Hematopoietic multipotent progenitor cell (in vitro differentiated cells): ENCODE data around the gene SHISA9. TPM values are rescaled to one million over a fixed set of nuclear protein-coding genes. Genes with fewer than 3 reads are reported as not detected.

Experiments used
- DNase-seq, 3 donors: peaks; one replicate each; pipeline ENCODE4 v3.0.0-alpha.2; 2011 to 2015; ENCODE audit warnings: low read depth in 2 of 3, low spot score in 2 of 3
- total RNA-seq: library from RNA; depleted of rRNA; stranded (reverse); fragments of >200 nt; gene quantifications from one replicate; pipeline ENCODE4 v1.2.3, GENCODE V29; 2012

SHISA9 gene
- total RNA-seq, 1 donor, result under 0.01 TPM

DNA sequence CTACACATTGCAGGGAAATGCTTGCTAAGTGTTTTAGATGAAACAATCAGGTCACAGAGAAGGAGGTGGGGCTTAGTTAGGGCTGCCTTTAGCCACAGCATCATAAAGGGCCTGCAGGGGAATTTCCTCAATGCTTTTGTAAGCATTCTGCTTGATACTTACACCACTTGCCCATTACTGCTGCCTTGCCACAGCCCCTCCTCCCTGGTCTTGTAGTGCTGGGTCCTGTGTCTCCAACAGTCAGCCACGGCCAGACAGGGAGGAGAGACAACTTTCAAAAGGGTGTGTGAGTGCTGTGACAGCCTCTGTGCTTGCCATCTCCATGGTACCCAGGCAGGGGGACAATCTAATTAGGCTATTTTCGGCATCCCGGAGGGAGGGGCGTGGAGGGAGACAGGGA, 111.2 kb downstream of the SHISA9 start:
- no peak for DNase-seq

DNA sequence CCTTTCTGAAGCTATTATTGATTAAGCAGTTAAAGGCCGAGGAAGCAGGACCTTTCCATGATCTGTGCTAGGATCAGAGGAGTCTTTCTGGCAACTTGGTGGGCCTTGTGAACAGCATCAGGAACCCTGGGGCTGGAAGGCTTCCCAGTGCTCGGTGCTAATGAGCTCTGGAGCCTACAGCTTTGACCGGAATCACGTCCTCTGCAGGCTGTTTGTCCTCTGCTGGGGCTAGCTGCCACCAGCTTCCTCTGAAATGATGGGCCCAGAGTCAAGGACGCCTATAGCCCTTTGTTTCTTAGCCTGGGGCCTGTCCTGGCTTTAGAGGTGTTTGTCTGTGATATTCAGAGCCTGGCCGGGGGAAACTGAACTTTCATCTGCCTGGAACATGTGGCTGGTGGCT, 111.6 kb downstream of the SHISA9 start:
- DNase-seq, result no peak

DNA sequence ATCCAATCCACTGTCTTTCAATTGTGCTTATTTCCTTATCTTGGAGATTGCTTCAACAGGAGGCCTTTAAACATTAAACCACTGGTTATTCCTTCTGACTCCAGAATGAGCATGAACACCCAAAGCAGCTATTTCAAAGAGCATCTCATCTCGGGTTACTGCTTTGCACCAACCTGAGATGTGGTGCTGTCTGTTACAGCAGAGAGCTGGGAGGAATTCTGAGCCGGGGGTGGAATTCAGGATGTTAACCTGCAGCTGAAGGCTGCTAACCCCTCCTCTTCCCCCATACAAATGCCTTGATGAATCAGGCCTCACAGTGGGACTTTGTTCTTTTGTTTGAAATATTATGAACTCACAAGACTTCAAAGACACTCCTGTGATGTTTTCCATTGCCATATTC, 113.1 kb downstream of the SHISA9 start:
- no peak for DNase-seq

DNA sequence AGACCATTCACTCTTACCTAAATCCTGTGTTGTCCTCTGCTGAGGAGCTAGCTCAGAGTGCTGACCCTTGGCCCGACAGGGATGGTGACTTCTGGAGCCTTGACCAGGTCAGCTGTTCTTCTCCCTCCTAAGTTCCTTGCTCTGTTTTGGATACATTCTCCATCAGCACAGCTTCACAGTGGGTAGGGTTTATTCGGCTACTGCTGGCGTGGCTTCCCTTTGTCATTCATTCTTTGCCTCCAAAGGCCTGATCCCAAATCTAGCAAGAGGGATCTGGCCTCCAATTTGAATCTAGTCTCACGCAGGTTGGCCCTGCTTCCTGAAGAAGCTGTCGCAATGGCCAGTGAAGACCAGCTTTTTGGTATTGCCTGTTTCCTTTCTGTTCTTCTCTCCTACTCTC, 116.6 kb downstream of the SHISA9 start:
- no peak for DNase-seq

DNA sequence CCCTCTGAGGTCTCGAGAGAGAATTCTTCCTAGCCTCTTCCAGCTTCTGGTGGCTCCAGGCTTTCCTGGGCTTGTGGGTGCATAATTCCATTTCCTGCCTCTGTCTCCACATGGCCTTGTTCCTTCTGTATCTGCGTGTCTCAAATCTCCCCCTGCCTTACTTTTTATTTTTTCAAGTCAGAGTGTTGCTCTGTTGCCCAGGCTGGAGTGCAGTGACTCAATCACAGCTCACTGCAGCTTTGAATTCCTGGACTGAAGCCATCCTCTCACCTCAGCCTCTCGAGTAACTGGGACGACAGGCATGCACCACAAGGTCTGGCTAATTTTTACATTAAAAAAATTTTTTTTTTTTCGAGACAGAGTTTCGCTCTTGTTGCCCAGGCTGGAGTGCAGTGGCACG, 120.6 kb downstream of the SHISA9 start:
- DNase-seq, result no peak

DNA sequence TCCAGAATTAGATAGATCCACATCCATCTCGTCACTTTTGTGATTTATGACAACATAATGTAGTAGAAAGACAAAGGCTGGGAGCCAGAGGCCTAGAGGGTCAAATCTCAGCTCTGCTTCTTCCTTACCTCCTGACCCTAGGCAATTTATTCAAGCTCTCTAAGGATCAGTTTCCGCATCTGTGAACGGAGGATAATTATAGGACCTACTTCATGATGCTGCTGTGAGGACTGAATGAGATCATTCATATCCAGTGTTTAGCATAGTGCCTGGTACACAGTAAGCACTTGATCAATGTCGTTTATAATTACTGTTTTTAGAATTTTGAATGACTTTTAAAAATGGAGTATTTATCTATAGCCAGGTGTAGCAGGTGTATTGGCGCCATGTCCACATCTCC, 128.4 kb downstream of the SHISA9 start:
- DNase-seq, result no peak

DNA sequence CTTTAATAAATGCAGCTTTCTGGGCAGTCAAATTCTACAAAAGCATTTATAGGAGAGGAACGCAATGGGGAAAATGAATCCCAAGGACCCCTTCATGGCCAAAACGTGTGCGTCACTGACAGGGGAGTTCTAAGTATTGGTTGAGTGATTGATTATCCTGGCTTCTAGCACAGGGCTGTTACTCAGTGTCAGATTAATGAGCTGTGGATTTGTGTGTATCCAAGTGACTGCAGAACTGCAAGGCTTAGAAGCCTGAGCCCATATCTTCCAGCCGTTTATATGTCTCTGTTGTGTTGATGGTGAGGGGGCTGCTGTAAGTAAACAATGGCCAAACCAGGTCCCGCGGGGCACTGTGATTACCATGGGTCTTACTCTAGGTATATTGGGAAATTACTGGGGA, 129.4 kb downstream of the SHISA9 start:
- no peak for DNase-seq

DNA sequence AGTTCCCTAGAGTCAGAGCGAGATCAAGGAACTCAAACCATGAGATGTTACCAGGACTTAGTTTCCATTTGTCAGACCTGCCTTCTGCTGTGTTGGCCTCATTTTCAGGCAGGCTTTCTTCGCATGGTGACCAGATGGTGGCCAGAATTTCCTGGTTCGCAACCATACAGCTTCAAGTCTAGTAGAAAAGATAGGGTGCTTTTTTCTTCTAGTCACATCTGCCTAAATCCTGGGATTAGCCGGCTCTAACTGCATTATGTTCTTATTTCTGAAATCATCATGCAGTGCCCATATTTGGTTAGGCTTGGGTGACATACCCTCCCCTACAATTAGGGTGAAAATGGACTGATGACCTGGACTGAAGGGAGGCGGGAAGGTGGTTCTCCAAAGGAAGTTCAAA, 131.5 kb downstream of the SHISA9 start:
- DNase-seq, result no peak

DNA sequence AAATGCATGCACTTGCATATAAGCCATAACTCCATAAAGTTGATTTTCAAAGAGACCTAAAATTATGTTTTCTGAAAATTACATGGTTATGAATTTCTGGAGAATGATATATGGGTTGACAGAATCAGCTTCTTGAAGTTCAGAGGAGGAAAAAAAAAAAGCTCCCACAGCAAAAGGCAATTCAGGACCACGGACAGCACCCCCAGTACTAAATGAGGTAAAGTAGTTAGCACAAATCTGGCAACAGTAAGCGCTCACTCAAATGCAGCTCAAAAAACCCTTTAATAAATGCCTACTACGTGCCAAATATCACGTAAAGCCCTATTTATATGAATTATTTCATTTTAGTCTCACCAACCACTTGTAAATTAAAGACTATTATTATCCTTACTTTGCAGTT, 135.2 kb downstream of the SHISA9 start:
- peak in 2 of 3 donors; percentile 19 to 61 for DNase-seq

DNA sequence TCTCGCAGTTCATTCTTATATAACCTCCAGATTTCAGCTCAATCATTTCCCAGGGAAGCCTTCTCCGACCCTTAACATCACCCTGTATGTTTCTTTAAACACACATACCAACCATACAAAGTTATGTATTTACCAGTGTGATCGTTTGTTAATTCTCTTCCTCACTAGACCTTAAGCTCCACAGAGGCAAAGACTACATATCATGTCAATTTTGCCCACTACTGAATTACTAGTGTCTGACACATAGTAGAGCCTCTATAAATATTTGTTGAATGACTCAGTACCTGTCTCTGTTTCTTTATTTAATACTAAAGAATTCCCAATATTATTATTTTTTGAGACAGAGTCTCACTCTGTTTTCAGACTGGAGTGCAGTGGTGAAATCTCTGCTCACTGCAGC, 137.2 kb downstream of the SHISA9 start:
- DNase-seq, result no peak

DNA sequence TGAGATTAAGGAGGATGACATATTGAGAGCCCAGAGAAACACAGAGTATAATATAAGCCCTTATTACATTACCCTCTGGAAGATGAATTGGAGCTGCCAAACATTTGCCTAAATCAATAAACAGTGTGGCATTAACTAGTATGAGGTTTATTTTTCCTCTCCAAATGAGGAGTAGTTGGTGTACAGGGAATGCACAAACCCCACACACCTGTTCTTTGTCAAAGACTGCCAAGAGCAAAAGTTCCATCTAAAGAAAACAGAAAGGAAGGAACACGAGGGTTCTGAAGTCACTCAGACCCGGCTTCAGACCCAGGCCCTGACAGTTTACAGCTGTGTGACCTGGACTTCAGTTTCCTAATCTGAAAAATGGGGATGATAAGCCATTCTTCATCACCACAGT, 138.1 kb downstream of the SHISA9 start:
- no peak for DNase-seq

DNA sequence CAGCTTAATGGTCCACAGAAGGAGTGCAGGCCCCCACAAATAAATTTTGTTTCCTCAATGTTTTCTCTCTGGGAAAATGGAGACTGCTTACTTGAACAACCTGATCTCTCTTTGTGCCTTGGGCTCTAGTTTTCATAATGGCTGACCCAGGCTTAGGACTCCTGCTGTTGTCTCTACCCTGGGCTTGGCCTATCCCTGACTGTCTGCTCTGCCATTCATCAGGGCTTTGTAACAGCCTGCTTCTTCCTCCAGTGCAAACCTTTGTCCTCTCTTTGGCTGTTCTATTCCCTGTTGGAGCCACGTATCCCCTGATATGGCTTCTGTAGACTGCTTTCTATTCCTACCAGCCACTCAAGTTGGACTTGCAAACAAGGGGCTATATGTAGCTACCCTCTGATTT, 139.8 kb downstream of the SHISA9 start:
- DNase-seq, result no peak

DNA sequence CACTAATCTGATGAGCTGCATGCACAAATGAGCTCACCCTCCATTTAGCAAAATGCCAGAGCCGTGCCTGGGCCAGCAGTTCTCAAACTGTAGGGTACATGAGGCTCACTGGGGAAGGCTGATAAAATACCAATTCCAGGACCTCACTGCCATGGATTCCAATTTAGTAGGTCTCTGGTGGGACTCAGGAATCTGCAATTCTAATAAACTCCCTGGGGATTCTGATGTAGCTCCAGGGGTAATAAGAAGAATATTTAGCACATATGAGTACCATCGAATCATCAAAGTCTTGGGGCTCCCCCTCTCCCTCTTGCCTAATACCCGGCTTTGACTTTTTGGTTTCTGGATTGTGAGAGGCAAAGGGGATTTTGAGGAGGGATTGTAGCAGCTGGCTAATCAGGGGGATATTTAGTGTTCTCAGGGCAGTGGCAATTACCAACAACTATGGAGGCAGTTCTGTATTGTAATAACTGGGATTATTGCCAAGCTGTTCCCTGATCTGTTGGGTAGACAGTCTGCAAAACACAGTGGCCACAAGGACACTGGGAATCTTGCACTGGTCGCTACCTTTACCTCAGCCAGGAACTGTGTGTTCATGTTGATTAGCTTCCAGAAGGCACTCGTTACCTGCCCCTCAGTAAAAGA, 140.4 kb downstream of the SHISA9 start:
- DNase-seq, result no peak

DNA sequence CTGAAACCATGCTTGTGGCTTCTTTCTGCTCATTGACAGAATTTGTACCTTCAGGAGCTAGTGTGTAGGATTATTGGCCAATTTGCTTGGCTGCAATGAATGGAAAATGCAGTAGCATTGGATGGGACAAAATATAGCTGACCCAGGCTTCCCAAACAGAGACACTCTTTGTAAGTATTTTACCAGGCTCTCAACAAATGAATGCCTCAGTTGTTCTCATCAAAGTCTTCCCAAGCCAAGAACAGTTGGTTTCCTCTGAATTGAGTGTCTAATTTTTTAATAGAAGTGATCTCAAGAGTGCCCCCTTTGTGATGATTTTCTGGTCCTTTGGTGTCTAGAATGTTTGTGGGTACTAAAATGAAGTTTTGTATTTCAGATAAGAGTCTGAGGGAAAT, 140.9 kb downstream of the SHISA9 start:
- DNase-seq, result no peak

DNA sequence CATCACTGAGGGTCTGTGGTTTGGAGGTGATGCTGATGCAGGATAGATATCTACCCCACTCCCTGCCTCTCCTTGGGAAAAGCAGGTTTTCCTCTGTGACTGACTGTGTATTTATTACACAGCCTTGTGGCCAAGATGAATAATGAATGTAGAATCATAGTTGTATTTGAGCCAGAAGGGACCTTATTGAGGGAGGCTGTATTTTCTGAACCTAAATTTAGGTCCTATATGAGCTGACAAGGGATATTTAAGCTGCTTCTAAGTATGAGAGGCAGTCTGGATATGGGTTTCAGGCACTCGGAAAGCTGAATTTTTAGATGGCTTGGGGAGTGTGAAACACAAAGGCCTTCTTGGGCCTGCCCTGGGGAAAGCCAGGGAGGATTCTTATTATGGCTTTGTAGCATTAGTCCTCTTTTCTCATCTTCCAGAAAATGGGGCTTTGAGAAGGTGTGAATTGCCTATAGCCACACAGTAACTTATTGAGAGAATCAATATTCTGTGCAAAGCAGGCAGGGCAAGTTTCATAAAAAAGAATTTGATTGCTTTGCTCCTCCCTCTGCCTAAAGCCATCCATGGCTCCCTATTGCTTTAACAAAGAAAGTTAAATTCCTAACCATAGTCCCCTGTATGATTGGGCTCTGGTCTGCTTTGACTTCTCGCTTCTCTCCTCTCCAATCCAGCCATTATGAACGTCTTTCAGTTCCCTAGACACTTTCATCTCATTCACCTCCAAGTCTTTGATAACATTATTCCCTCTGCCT, 144.8 kb downstream of the SHISA9 start:
- no peak for DNase-seq

DNA sequence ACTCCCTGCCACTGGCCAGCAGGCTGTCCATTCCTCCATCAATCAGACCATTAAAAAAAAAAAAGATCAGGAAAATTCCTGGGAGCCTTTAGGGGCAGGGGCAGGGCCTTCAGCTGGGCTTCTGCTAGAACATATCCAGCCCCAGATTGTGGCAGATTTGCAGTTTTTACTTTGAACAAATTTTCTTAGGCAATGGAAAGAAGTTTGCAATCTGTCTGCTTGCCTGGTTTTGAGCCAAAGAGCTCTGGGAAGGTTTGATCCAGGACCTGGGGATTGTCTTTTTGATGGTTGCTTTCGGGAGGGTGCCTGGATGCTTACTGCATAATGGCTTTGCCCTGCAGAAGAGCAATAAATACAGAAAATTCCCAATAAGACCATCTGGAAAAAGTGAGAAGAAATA, 145.9 kb downstream of the SHISA9 start:
- no peak for DNase-seq

DNA sequence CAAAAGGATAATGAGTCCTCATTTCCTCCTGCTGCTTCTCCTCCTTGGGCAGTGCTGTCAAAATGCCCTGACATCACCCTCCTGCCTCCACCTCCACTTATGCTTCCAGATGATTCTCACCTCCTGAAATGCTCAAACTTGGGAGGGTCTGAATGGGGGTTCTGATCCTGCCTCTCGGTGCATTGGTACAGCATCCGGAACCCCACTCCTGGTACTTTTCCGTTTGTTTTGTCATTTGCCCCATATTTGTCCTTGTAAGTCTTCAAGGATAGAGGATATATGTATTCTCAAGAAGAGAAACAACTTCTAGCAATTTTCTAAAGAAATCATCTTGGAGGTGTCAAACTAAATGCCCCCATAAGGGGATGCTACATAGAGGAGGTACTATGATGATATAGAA, 148.3 kb downstream of the SHISA9 start:
- DNase-seq, result no peak

DNA sequence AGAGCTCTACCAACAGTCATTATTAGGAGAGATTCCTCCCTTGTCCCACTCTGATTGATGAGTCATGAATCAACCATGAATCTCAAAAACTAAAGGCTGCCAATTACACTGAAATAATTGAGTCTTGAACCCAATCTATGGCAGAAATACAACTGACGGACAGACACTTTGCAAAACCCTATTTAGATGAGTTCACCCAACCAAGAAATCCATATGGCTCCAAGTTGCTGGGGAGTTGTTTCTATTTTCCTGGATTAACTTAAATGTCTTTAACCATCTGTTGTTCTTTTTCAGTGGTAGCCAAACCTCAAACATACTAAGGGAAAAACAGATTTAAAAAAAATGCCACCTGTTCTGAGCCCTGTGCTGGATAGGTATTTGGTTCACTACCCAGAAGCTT, 151.0 kb downstream of the SHISA9 start:
- DNase-seq, result no peak

DNA sequence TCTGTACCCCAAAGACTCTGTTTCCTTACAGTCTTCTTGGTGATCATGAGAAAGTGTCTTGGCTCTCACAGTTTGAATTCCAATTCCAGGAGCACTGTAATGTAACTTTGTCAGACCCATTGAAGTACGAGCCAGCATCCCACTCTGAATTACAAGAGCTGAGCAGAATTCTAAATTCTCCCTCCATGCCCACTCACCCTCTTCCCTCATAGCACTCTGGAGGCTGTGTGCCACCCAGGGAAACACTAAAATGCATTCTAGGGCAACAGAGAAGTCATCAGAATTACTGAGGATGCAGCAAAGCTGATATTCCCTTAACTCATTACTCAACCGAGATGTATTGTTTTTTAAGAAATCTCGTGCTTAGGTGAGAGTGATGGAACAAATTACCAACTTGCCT, 154.1 kb downstream of the SHISA9 start:
- DNase-seq, result no peak

DNA sequence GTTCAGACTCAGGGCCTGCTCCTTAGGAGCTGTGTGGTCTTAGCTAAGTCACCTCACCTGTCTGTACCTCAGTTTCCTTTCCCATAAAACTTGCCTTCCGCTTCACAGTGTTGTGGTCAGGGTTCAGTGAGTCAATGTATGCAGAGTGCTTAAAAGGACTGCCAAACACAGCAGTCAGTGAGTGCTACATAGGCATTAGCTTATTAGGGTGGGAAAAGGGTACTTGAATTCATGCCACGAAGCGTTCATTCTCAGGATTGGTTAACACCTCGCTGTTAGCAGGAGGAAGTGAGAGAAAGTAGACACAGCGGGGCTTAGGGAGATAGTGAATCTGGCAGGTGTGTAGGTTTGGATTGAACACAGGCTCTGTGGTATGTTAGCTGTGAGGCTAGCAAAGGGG, 155.2 kb downstream of the SHISA9 start:
- DNase-seq, result no peak

DNA sequence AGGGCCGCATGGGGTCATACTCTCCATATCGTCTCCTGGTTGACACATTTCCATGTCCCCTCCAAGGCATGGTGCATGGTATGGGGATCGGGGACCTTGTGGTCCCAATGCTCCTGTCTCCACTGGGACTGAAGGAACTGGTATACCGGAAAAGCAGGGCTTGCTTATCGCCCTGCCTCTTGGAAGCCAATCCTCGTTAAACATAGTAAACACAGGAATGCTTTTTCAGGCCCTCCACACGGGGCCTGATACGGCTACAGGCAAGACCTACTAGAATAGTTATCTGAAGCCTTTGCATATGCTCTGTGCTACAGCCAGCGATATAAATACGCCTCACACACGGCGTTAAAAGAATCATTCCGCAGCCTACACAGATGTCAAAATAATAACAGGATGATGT, 159.5 kb downstream of the SHISA9 start:
- no peak for DNase-seq

DNA sequence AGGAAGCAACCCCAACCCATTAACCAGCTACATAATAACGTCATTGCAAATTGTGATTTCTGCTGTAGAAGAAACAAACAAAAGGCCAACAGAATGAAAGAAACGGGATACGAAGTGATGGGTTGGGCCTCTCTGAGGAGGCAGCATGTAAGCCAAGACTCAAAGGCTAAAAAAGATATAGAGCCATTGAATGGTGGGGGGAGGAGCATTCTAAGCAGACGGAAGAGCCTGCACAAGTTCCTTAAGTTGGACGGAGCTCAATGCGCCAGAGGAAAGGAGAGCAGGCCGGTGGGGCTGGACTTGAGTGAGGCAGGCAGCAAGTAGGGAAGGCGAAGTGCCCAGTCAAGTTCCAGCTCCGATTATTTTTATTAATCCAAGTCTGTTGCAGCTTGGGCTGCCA, 160.3 kb downstream of the SHISA9 start:
- no peak for DNase-seq

DNA sequence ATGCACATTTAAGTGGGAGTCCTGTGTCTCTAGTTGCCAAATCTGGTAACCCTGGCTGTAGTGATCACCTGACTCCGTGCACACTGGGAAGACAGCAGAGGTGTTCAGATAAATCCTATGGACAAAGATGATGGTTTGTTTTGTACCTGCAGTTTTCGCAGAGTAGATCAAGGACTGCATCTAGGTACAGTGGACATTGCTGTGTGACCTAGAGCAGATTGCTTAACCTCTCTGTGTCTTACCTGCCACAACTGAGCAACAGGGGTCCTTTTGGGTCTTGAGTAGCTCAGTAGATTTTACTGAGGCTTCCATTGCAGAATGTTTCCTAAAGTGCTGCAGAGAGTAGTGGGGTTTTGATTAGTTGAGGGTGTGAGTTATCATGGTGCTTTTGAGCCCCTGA, 160.8 kb downstream of the SHISA9 start:
- no peak for DNase-seq
